Activated CD4-positive, CD25-positive, alpha-beta regulatory T cell treated with anti-CD3 and anti-CD28 coated beads, Interleukin-2, amount 50 U/mL, for 16 hours (primary cell): ENCODE results near the gene SLC25A14.
"Not testable (repeated sequence)": the region's sequence is repeated elsewhere in the genome, so short reads cannot be mapped to it uniquely, and the experiment has no call there.

Source experiments
- DNase-seq: peaks from one replicate; pipeline ENCODE4 v3.0.0-alpha.2; 2020; ENCODE audit warnings: low read depth, low spot score

The SLC25A14 gene

GRCh38 chrX:130339408-130340222 is at the start of gene SLC25A14:
Gene SLC25A14, plus strand, starts transcription at chrX:130339919. Its CDS starts 360 bp downstream, at chrX:130340279.
- peak; percentile 41 for DNase-seq

- DNase-seq, result no peak
Observed at GRCh38 chrX:130295519-130296296, 44.0 kb upstream of the SLC25A14 start.

GRCh38 chrX:130296297-130296678 is 43.4 kb upstream of the SLC25A14 start:
- no peak for DNase-seq

- DNase-seq, result no peak
Observed at GRCh38 chrX:130296743-130297142, 43.0 kb upstream of the SLC25A14 start.

- no peak for DNase-seq
Observed at GRCh38 chrX:130299279-130300009, 40.3 kb upstream of the SLC25A14 start.

- DNase-seq, result no peak
Observed at GRCh38 chrX:130300010-130300282, 39.8 kb upstream of the SLC25A14 start.

GRCh38 chrX:130301405-130301804 is 38.3 kb upstream of the SLC25A14 start:
- DNase-seq, result no peak

GRCh38 chrX:130301977-130302376 is 37.7 kb upstream of the SLC25A14 start:
- no peak for DNase-seq

- DNase-seq, result no peak
Observed at GRCh38 chrX:130304587-130305368, 34.9 kb upstream of the SLC25A14 start.

- DNase-seq, result not testable (repeated sequence)
Observed at GRCh38 chrX:130319886-130320285, 19.8 kb upstream of the SLC25A14 start.

GRCh38 chrX:130321550-130321949 is 18.2 kb upstream of the SLC25A14 start:
- no peak for DNase-seq

- no peak for DNase-seq
Observed at GRCh38 chrX:130330146-130330545, 9.6 kb upstream of the SLC25A14 start.

- DNase-seq, result no peak
Observed at GRCh38 chrX:130330706-130331105, 9.0 kb upstream of the SLC25A14 start.

GRCh38 chrX:130336531-130336930 is 3.2 kb upstream of the SLC25A14 start:
- DNase-seq, result no peak

GRCh38 chrX:130338869-130339268 is 850 bp upstream of the SLC25A14 start:
- not testable (repeated sequence) for DNase-seq

- no peak for DNase-seq
Observed at GRCh38 chrX:130340271-130340670, 552 bp downstream of the SLC25A14 start.

GRCh38 chrX:130343411-130343810 is 3.7 kb downstream of the SLC25A14 start:
- DNase-seq, result no peak

GRCh38 chrX:130347321-130347720 is 7.6 kb downstream of the SLC25A14 start:
- DNase-seq, result no peak

GRCh38 chrX:130351567-130351966 is 11.8 kb downstream of the SLC25A14 start:
- no peak for DNase-seq

GRCh38 chrX:130352050-130352449 is 12.3 kb downstream of the SLC25A14 start:
- not testable (repeated sequence) for DNase-seq

GRCh38 chrX:130376077-130376476 is 36.4 kb downstream of the SLC25A14 start:
- DNase-seq, result no peak
